Measurements from ENCODE around the gene MRPS17. TPM values are rescaled to one million over a fixed set of nuclear protein-coding genes. Genes with fewer than 3 reads are reported as not detected.
A peak's percentile ranks its signal among the peaks of the same experiment; 100 is the strongest.

Gene MRPS17
- total and polyA plus RNA-seq, 9 of the 15 experiments (the other 6 are each of a cell fraction or from before 2014, with no cell fraction given), result 25.9 to 99.3 (median 43.9) TPM

DNA sequence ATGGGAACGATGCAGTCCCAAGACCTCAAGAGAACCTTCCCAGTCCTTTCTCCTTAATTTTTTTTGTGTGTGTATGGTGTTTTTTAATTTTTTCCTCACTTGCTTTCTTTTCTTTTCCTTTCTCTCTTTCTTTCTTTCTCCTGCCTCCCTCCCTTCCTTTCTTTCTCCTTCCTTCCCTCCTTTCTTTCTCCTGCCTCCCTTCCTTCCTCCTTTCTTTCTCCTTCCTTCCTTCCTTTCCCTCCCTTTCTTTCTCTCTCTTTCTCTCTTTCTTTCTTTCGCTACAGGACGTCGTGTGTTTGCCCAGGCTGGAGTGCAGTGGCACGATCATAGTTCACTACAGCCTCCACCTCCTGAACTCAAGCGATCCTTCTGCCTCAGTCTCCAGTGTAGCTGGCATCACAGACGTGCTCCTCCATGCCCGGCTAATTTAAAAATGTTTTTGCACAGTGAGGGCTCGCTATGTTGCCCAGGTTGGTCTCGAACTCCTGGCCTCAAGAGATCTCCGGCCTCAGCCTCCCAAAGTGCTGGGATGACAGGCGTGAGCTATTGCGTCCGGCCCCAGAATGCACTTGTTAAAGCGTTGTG, 12.0 kb downstream of the MRPS17 start:
- BruUV-seq (replicated peaks), result no TSS peak
- TF ChIP-seq ELF4 (CRISPR knock-in tag; IDR thresholded peaks at IDR 0.05) (0 out of 2 replicates have a peak, but pooled peaks have one; percentile 26), ZNF766 (CRISPR knock-in tag; conservative IDR thresholded peaks at IDR 0.05) (no peak), SP2 (IDR thresholded peaks at IDR 0.05; ENCODE audit: extremely low read depth, low read depth, low read length, poor library complexity, severe bottlenecking) (no peak), PHF8 (IDR thresholded peaks at IDR 0.05; ENCODE audit: borderline replicate concordance, low read length) (no peak), POLR2AphosphoS5 (IDR thresholded peaks at IDR 0.05; ENCODE audit: control insufficient read depth, insufficient read depth, low read depth, low read length) (no peak), ATF2 (CRISPR knock-in tag; IDR thresholded peaks at IDR 0.05) (no peak), NKRF (IDR thresholded peaks at IDR 0.05; ENCODE audit: borderline replicate concordance) (0 out of 2 replicates have a peak, but pooled peaks have one; percentile 22), CTCF (IDR thresholded peaks at IDR 0.05 in 2 of 3, conservative IDR thresholded peaks at IDR 0.05 in 1 of 3; ENCODE audit: insufficient read depth in 2 of 3, low read depth in 1 of 3, low read length in 3 of 3) (no peak), PPARD (CRISPR knock-in tag; IDR thresholded peaks at IDR 0.05) (no peak), MLLT1 (IDR thresholded peaks at IDR 0.05) (peak in 1 of 2 experiments; percentile 67; a peak in 1 of 4 replicates), ZNF395 (CRISPR knock-in tag; IDR thresholded peaks at IDR 0.05) (no peak), NFXL1 (CRISPR knock-in tag; IDR thresholded peaks at IDR 0.05) (no peak)

More for the DNA sequence above, 12.0 kb downstream of the MRPS17 start:
- H3K4me1 ChIP-seq (replicated peaks in 1 of 2; ENCODE audit: control insufficient read depth in 2 of 2, insufficient read depth in 2 of 2, low read length in 2 of 2), result peaks cover 12 to 13% of the 10 kb centered on the region in 2 experiments; a peak in 4 of 5 replicates
- no peaks in the 10 kb centered on the region for H3K27me3 ChIP-seq (ENCODE audit: control insufficient read depth in 2 of 2, insufficient read depth in 2 of 2, low read length in 2 of 2)
- peak overlapping the region; percentile 68; the same call in 1 of the 3 replicates for H3K27ac ChIP-seq (ENCODE audit: extremely low read depth, low read depth, low read length)
- H3K9me3 ChIP-seq (replicated peaks; ENCODE audit: control insufficient read depth, insufficient read depth, low read depth, low read length), result no peaks in the 10 kb centered on the region
- peaks cover 13% of the 10 kb centered on the region for H3K36me3 ChIP-seq (ENCODE audit: control insufficient read depth, insufficient read depth, low read length)
- FAIRE-seq, result no peak
- in situ Hi-C loops (cut with MboI) (no loop called here), intact Hi-C loops (cut with micrococcal nuclease) (loop anchor here (10.0 kb wide), 2 partner anchors 219 to 389 kb away; partner anchors contain the start of gene VOPP1)
- H3K4me3 ChIP-seq, result peak overlapping the region; percentile 91; the same call in 1 of the 2 replicates
- peak overlapping the region; percentile 87 for H3K4me2 ChIP-seq (ENCODE audit: insufficient read depth, low read length)
- WGBS (ENCODE audit: insufficient coverage, low coverage, missing lambda C conversion rate), result 63% methylated on average over 13 of the region's 15 CpGs
- H3K9me1 ChIP-seq (ENCODE audit: control insufficient read depth, insufficient read depth, low read length), result no peaks in the 10 kb centered on the region
- peaks cover 26% of the 10 kb centered on the region for H3K79me2 ChIP-seq (ENCODE audit: control insufficient read depth, insufficient read depth, low read length)
- DNase-seq (ENCODE audit: extremely low read depth in 1 of 4, low spot score in 3 of 4), result no peak
- ChIA-PET CTCF (ENCODE audit: low intra/inter-chr PET ratio) (interaction anchor here (0.6 kb wide), 1 partner anchor 121 kb away, joined by 3 read pairs; no protein-coding TSS in a partner anchor), POLR2A (interaction anchor here (0.7 kb wide), 1 partner anchor 9 kb away, joined by 3 read pairs; no protein-coding TSS in a partner anchor)
- ATAC-seq, result no peak
- H4K20me1 ChIP-seq (replicated peaks; ENCODE audit: control insufficient read depth, insufficient read depth, low read length), result no peaks in the 10 kb centered on the region
- H2AFZ ChIP-seq (ENCODE audit: low read depth, low read length), result peak overlapping the region; percentile 91
- peak overlapping the region; percentile 51 to 94 for H3K9ac ChIP-seq (ENCODE audit: insufficient read depth in 1 of 2, low read depth in 2 of 2, low read length in 2 of 2)
